ENCODE results near the gene ARID1B.

The ARID1B gene

GRCh38 chr6:157227202-157228166 lies 450.3 kb downstream of the ARID1B start:
- peak; percentile 61 for DNase-seq (ENCODE audit: low spot score)

- no peak for DNase-seq (ENCODE audit: low spot score)
Observed at GRCh38 chr6:157228426-157229131, 451.4 kb downstream of the ARID1B start.

- no peak for DNase-seq (ENCODE audit: low spot score)
Observed at GRCh38 chr6:157229132-157229618, 452.0 kb downstream of the ARID1B start.

- DNase-seq (ENCODE audit: low spot score): no peak
Observed at GRCh38 chr6:157229713-157230112, 452.5 kb downstream of the ARID1B start.

- no peak for DNase-seq (ENCODE audit: low spot score)
Observed at GRCh38 chr6:157230910-157231309, 453.7 kb downstream of the ARID1B start.

GRCh38 chr6:157232161-157232895 lies 455.1 kb downstream of the ARID1B start:
- DNase-seq (ENCODE audit: low spot score): no peak

GRCh38 chr6:157233156-157233555 lies 456.0 kb downstream of the ARID1B start:
- no peak for DNase-seq (ENCODE audit: low spot score)

- no peak for DNase-seq (ENCODE audit: low spot score)
Observed at GRCh38 chr6:157233686-157234085, 456.5 kb downstream of the ARID1B start.

- DNase-seq (ENCODE audit: low spot score): peak; percentile 79
Observed at GRCh38 chr6:157235600-157236039, 458.4 kb downstream of the ARID1B start.

- no peak for DNase-seq (ENCODE audit: low spot score)
Observed at GRCh38 chr6:157236040-157236725, 459.0 kb downstream of the ARID1B start.

GRCh38 chr6:157238346-157238745 lies 461.2 kb downstream of the ARID1B start:
- DNase-seq (ENCODE audit: low spot score): no peak

- no peak for DNase-seq (ENCODE audit: low spot score)
Observed at GRCh38 chr6:157239148-157239547, 462.0 kb downstream of the ARID1B start.

- DNase-seq (ENCODE audit: low spot score): no peak
Observed at GRCh38 chr6:157239671-157240058, 462.5 kb downstream of the ARID1B start.

GRCh38 chr6:157240059-157240959 lies 463.1 kb downstream of the ARID1B start:
- DNase-seq (ENCODE audit: low spot score): peak; percentile 48

- DNase-seq (ENCODE audit: low spot score): no peak
Observed at GRCh38 chr6:157240960-157241311, 463.8 kb downstream of the ARID1B start.

GRCh38 chr6:157242791-157243190 lies 465.6 kb downstream of the ARID1B start:
- DNase-seq (ENCODE audit: low spot score): no peak

GRCh38 chr6:157244175-157244574 lies 467.0 kb downstream of the ARID1B start:
- peak; percentile 52 for DNase-seq (ENCODE audit: low spot score)

- no peak for DNase-seq (ENCODE audit: low spot score)
Observed at GRCh38 chr6:157244780-157245179, 467.6 kb downstream of the ARID1B start.

GRCh38 chr6:157245436-157245835 lies 468.3 kb downstream of the ARID1B start:
- no peak for DNase-seq (ENCODE audit: low spot score)

- DNase-seq (ENCODE audit: low spot score): no peak
Observed at GRCh38 chr6:157246048-157246630, 469.0 kb downstream of the ARID1B start.

Measured in AG08396 (cell line).